Stomach (tissue), 9 donors: Measurements from ENCODE around the gene EEF1E1. TPM values are rescaled to one million over a fixed set of nuclear protein-coding genes. Genes with fewer than 3 reads are reported as not detected.

Experiments
- DNase-seq, 2 donors: peaks; one replicate each; pipeline versions ENCODE4 v3.0.0 to v3.0.0-alpha.2; 2013 to 2019
- H3K27ac ChIP-seq, 5 donors: fragments of 200-600 bp in 4 of 5; sonication (generic) in 4 of 5; one replicate each; pipeline ENCODE4 v1.5.1; 2013 to 2019; ENCODE audit warnings: mild to moderate bottlenecking in 1 of 5, moderate library complexity in 1 of 5
- H3K27me3 ChIP-seq, 3 donors: fragments of 200-600 bp; sonication (generic); one replicate each; pipeline ENCODE4 v1.5.1; 2017 to 2019; ENCODE audit warnings: mixed run types in 1 of 3
- H3K36me3 ChIP-seq, 4 donors: fragments of 200-600 bp; sonication (generic); 1 replicate in 3 of 4; 2 replicates in 1 of 4; pipeline ENCODE4 v1.5.1; 2016 to 2019
- H3K4me1 ChIP-seq, 4 donors: fragments of 200-600 bp; sonication (generic); one replicate each; pipeline ENCODE4 v1.5.1; 2016 to 2019
- H3K4me3 ChIP-seq, 4 donors: fragments of 200-600 bp; sonication (generic) in 3 of 4; one replicate each; pipeline ENCODE4 v1.5.1; 2016 to 2019; ENCODE audit warnings: mild to moderate bottlenecking in 1 of 4
- H3K9me3 ChIP-seq, 4 donors: fragments of 200-600 bp; sonication (generic); one replicate each; pipeline ENCODE4 v1.5.1; 2016 to 2019
- EP300 ChIP-seq: sonication (generic); formaldehyde crosslinking; IDR thresholded peaks from one replicate; pipeline ENCODE4 v1.6.1; 2017; ENCODE audit warnings: antibody characterized with exemption
- POLR2A ChIP-seq, 4 donors: fragments of 450-650 bp; IDR thresholded peaks; one replicate each; pipeline ENCODE4 v1.6.1; 2016; ENCODE audit warnings: antibody characterized with exemption in 4 of 4, control low read depth in 2 of 4, mild to moderate bottlenecking in 1 of 4, moderate library complexity in 1 of 4
- POLR2AphosphoS5 ChIP-seq, 3 donors: sonication (generic); formaldehyde crosslinking; IDR thresholded peaks; one replicate each; pipeline ENCODE4 v1.6.1; 2016; ENCODE audit warnings: antibody characterized with exemption in 3 of 3
- WGBS, 5 donors: extraction: QIAGEN DNeasy Blood & Tissue Kit in 3 of 5; methylation state at CpG; one replicate each; pipeline versions ENCODE4 v1.1.5 to v1.1.7; 2013 to 2018; 5-methylcytosine and 5-hydroxymethylcytosine counted together
- intact Hi-C: fragments of 100-400 bp; cut with DNase I; formaldehyde crosslinking; loops from one replicate; pipeline ENCODE4 v1.15.1; 2023; ENCODE audit warnings: low total_unique reads
- polyA plus RNA-seq, 3 donors: library from polyadenylated mRNA; stranded (reverse); fragments of 200-250 nt; gene quantifications; one replicate each; pipeline ENCODE4 v1.2.3, GENCODE V29; 2013
- total RNA-seq, 5 donors: library from RNA; depleted of rRNA; stranded (reverse); fragments of >200 nt; gene quantifications; one replicate each; pipeline versions ENCODE4 v1.1.0 to v1.2.3, GENCODE V29; 2014 to 2016
- TF ChIP-seq, protein P1 (sequence below), 7 experiments: fragments of 450-650 bp in 4 of 7; fragments of 200-600 bp in 3 of 7; sonication (generic) in 3 of 7; IDR thresholded peaks; one replicate each; pipeline ENCODE4 v1.5.1; 2016 to 2019; ENCODE audit warnings: antibody characterized with exemption in 7 of 7, control low read depth in 2 of 7, mild to moderate bottlenecking in 1 of 7
- donor health status: healthy with polysubstance abuse.
- donor health status: Bipolar disorder and iron deficiency.
- donor health status: healthy.

Gene EEF1E1
- total and polyA plus RNA-seq, 8 donors: 0.87 to 51.3 (median 28.4) TPM

DNA sequence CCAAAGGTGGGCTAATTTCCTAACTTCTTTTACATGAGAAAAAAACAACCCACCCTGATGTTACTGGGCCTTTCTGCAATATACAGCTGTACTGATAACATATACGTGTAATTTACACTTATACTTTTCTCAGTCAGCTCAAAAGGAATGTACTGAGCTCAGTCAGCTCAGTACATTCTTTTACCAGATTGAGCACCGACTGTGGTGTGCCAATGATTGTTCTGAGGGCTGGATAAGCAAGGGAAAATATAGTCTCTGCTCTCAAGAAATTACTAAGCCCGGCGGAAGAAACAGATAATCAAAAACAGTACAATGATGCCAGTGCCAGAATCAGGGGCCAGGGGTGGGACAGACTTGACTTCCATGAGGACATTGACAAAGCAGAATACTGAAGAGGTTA is 28.1 kb downstream of the EEF1E1 start:
- intact Hi-C loops: no loop called here
- H3K36me3 ChIP-seq: peaks cover 0 to 3% (median 0%) of the 10 kb centered on the region in 4 donors
- no peaks in the 10 kb centered on the region for H3K4me1 ChIP-seq
- 42 to 64% (median 58%) methylated on average over 4 of the region's 4 CpGs for WGBS, 5 donors
- TF ChIP-seq, protein P1, sequence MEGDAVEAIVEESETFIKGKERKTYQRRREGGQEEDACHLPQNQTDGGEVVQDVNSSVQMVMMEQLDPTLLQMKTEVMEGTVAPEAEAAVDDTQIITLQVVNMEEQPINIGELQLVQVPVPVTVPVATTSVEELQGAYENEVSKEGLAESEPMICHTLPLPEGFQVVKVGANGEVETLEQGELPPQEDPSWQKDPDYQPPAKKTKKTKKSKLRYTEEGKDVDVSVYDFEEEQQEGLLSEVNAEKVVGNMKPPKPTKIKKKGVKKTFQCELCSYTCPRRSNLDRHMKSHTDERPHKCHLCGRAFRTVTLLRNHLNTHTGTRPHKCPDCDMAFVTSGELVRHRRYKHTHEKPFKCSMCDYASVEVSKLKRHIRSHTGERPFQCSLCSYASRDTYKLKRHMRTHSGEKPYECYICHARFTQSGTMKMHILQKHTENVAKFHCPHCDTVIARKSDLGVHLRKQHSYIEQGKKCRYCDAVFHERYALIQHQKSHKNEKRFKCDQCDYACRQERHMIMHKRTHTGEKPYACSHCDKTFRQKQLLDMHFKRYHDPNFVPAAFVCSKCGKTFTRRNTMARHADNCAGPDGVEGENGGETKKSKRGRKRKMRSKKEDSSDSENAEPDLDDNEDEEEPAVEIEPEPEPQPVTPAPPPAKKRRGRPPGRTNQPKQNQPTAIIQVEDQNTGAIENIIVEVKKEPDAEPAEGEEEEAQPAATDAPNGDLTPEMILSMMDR (IDR thresholded peaks at IDR 0.05): no peak
- no peak for TF ChIP-seq EP300
- TF ChIP-seq POLR2AphosphoS5 (IDR thresholded peaks at IDR 0.05): no peak
- TF ChIP-seq POLR2A (IDR thresholded peaks at IDR 0.05): no peak
- no peaks in the 10 kb centered on the region for H3K27me3 ChIP-seq
- no peak overlapping the region for H3K27ac ChIP-seq
- no peaks in the 10 kb centered on the region for H3K9me3 ChIP-seq
- H3K4me3 ChIP-seq: no peak overlapping the region
- DNase-seq: no peak

DNA sequence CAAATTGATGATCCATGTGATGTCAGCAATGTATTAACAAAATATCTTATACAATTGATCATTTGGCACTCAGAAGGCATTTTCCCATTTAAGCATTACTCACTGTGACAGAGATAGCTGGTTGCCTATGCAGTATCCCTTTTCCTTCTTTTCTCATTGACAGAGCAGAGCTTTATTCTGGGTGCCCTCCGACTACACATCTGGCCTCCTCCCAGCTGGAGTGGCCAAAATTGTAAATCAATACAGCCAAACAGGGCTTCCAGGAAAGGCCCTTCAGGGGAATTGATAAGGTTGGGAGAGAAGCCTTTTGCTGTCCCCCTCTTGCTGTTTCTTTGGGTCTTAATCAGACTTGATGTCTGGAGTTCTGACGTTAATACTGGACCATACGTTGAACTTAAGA is 28.6 kb downstream of the EEF1E1 start:
- no peak for DNase-seq
- Histone ChIP-seq H3K27ac (no peak overlapping the region), H3K36me3 (peaks cover 0 to 3% (median 0%) of the 10 kb centered on the region in 4 donors), H3K27me3 (no peaks in the 10 kb centered on the region), H3K4me3 (no peak overlapping the region), H3K9me3 (no peaks in the 10 kb centered on the region), H3K4me1 (no peaks in the 10 kb centered on the region)
- intact Hi-C loops: no loop called here
- TF ChIP-seq, protein P1 (IDR thresholded peaks at IDR 0.05): no peak
- TF ChIP-seq POLR2AphosphoS5 (IDR thresholded peaks at IDR 0.05) (no peak), EP300 (no peak), POLR2A (IDR thresholded peaks at IDR 0.05) (no peak)
- WGBS, 5 donors: 51 to 85% (median 82%) methylated on average over 3 of the region's 3 CpGs

DNA sequence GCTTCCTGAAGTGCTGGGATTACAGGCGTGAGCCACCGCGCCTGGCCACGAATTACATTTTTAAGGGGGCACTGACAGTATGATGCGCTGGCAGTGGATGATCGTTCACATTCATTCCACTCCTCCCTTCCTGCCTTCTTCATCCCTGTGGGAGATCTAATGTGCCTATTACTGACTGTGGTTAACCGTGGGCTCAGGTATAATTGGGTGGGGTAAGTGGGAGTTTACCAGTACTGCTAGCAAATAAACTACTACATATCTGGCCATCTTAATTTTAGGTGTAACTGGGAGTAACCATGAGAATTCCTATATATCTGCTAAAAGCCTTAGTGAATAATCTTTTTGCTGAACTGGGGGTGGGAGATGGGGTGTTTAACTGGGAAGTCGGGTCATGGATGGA is 31.6 kb downstream of the EEF1E1 start:
- H3K4me3 ChIP-seq: no peak overlapping the region
- no peaks in the 10 kb centered on the region for H3K36me3 ChIP-seq
- TF ChIP-seq POLR2AphosphoS5 (IDR thresholded peaks at IDR 0.05): no peak
- no peak for TF ChIP-seq POLR2A (IDR thresholded peaks at IDR 0.05)
- TF ChIP-seq EP300: no peak
- TF ChIP-seq, protein P1 (IDR thresholded peaks at IDR 0.05): no peak
- no peak for DNase-seq
- no peaks in the 10 kb centered on the region for H3K27me3 ChIP-seq
- H3K4me1 ChIP-seq: no peaks in the 10 kb centered on the region
- intact Hi-C loops: no loop called here
- H3K27ac ChIP-seq: no peak overlapping the region
- 90 to 94% (median 91%) methylated on average over 8 of the region's 8 CpGs for WGBS, 5 donors
- no peaks in the 10 kb centered on the region for H3K9me3 ChIP-seq

DNA sequence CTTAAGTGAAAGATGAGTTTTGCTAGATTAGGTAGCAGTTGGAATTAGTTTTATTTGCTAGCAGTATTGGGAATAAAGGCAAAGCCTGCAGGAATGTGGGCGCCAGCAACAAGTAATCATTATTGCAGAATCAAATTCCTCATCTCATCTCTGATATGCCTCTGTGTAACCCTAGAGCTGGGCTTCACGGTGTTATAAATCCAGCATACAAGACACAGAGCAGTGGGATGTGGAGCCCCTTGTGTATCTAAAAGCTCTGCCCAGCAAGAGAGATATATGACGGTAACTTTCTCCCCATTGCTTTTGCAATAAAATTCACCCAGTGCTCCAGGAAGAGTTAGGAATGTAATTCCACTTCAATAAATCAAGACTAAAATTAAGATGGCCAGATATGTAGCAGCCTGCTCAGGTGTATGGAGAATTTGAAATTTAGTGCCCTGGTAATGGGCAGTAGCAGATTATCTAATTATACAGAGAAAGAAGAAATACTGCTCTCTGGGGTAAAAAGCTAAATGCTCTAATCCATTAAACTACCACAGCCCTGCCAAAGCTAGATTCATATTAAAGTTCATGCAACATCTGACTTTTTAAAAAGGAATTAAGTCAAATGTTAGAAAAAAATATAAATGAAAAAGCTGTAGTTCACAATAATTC is 32.6 kb downstream of the EEF1E1 start:
- DNase-seq: no peak
- Histone ChIP-seq H3K9me3 (no peaks in the 10 kb centered on the region), H3K27ac (no peak overlapping the region), H3K27me3 (no peaks in the 10 kb centered on the region), H3K4me1 (peaks cover 0 to 6% (median 4%) of the 10 kb centered on the region in 4 donors), H3K36me3 (no peaks in the 10 kb centered on the region), H3K4me3 (no peak overlapping the region)
- TF ChIP-seq POLR2A (IDR thresholded peaks at IDR 0.05): no peak
- TF ChIP-seq, protein P1 (IDR thresholded peaks at IDR 0.05): no peak
- no peak for TF ChIP-seq POLR2AphosphoS5 (IDR thresholded peaks at IDR 0.05)
- TF ChIP-seq EP300: no peak
- WGBS, 5 donors: 70 to 82% (median 79%) methylated on average over 3 of the region's 3 CpGs
- intact Hi-C loops: no loop called here
